Measurements from ENCODE around the gene CTAGE1.

Gene CTAGE1

DNA sequence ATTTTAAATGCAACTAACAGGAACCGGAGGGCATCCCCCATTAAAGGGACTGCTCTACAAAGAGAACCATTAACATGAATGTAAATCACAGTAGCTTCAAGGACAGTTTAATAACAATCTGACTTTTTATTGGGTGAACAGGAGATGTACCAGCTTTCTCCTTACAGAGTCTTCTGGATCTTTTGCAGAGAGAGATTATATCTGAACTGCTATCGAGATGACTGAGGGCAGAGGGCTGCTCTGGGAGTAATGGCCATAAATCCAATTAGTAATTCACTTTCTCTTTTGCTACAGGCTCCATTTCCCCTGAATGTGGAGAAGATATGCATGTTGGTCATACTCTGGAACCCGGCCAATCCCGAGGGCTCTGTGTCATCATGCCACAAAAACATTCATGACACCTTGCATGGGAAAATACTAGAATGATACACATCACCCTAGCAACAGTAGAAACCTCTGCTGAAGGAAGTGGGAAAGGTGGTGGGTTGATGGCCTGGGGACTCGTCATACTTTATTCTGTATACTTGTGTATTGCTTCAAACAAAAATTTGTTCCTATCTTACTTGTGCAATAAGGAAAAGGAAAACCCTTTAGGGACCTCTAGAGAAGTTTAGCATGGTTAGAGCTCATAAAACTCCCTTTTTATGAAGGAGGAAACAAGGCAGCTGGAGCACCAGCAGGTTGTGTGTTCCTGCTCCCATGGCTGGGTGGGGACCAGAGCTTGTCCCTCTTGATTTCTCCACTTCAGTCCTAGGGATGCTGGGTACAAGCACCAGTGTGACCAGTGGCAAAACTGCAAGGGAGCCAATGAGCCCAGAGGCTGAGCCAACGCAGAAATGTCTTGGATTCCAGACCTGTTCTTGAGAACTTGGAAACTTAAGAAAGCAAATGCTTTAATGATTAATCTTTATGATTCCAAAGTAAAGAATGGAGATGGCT is 26.0 kb downstream of the CTAGE1 start:
- no peaks in the 10 kb centered on the region for H3K27me3 ChIP-seq (ENCODE audit: control insufficient read depth, insufficient read depth, low read length)
- no peaks in the 10 kb centered on the region for H3K9me3 ChIP-seq (ENCODE audit: control insufficient read depth, low read length)
- H3K4me3 ChIP-seq (ENCODE audit: low read depth, low read length) = no peak overlapping the region
- no peaks in the 10 kb centered on the region for H3K4me1 ChIP-seq
- H3K36me3 ChIP-seq (ENCODE audit: control insufficient read depth, insufficient read depth, low read length) = no peaks in the 10 kb centered on the region
- TF ChIP-seq, protein P1, sequence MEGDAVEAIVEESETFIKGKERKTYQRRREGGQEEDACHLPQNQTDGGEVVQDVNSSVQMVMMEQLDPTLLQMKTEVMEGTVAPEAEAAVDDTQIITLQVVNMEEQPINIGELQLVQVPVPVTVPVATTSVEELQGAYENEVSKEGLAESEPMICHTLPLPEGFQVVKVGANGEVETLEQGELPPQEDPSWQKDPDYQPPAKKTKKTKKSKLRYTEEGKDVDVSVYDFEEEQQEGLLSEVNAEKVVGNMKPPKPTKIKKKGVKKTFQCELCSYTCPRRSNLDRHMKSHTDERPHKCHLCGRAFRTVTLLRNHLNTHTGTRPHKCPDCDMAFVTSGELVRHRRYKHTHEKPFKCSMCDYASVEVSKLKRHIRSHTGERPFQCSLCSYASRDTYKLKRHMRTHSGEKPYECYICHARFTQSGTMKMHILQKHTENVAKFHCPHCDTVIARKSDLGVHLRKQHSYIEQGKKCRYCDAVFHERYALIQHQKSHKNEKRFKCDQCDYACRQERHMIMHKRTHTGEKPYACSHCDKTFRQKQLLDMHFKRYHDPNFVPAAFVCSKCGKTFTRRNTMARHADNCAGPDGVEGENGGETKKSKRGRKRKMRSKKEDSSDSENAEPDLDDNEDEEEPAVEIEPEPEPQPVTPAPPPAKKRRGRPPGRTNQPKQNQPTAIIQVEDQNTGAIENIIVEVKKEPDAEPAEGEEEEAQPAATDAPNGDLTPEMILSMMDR (IDR thresholded peaks at IDR 0.05) = no peak
- no peak overlapping the region for H3K27ac ChIP-seq
- H2AFZ ChIP-seq = no peak overlapping the region
- no peaks in the 10 kb centered on the region for H3K79me2 ChIP-seq
- H3K9ac ChIP-seq = no peak overlapping the region
- H3K4me2 ChIP-seq (ENCODE audit: low read length) = no peak overlapping the region

DNA sequence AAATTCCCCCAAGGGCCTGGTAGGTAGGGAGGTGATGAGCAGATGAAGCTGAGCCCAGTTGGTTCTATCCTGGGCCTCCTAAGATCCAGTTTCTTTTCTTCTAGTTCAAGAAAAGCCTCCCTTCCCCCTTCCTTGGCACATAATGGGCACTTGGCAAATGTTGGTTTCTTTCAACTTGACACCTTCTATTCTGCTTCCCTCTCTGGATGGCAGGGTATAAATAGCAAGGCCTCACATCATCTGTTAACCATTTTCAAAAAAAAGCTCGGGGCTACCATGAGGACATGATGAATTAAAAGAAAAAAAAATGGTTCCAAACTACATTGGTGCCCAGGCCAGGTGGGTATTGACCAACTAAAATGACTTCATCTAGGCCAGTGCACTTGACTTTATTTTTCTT is 29.9 kb downstream of the CTAGE1 start:
- no peaks in the 10 kb centered on the region for H3K79me2 ChIP-seq
- no peak overlapping the region for H2AFZ ChIP-seq

DNA sequence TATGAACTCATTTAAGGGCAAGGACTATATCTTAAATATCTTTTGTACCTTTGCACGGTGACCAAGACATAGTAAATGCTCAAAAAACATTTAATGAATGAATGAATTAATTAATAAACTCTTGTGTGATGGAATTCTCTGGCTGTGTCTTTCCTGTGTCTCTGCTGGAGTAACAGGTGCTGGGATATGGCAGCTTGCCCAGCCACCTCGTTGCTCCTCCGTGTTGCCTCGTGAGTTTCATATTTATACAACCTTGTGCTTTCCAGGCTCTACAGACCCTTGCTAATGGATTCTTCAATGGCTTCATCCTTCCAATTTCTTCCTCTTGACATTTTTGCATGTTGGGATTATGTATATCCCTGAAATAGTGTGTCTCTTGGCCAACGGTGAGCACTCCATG is 30.4 kb downstream of the CTAGE1 start:
- Histone ChIP-seq H3K27me3 (ENCODE audit: control insufficient read depth, insufficient read depth, low read length) (no peaks in the 10 kb centered on the region), H3K4me2 (ENCODE audit: low read length) (no peak overlapping the region), H3K4me3 (ENCODE audit: low read depth, low read length) (no peak overlapping the region), H3K9me3 (ENCODE audit: control insufficient read depth, low read length) (no peaks in the 10 kb centered on the region), H3K79me2 (no peaks in the 10 kb centered on the region), H3K4me1 (no peaks in the 10 kb centered on the region), H3K27ac (no peak overlapping the region), H3K36me3 (ENCODE audit: control insufficient read depth, insufficient read depth, low read length) (no peaks in the 10 kb centered on the region), H2AFZ (no peak overlapping the region), H3K9ac (no peak overlapping the region)
- TF ChIP-seq, protein P1 (IDR thresholded peaks at IDR 0.05) = no peak

More for the DNA sequence above, 29.9 kb downstream of the CTAGE1 start:
- H3K27ac ChIP-seq = no peak overlapping the region
- H3K4me1 ChIP-seq = no peaks in the 10 kb centered on the region
- H3K9ac ChIP-seq = no peak overlapping the region
- no peak overlapping the region for H3K4me3 ChIP-seq (ENCODE audit: low read depth, low read length)
- no peaks in the 10 kb centered on the region for H3K9me3 ChIP-seq (ENCODE audit: control insufficient read depth, low read length)
- H3K27me3 ChIP-seq (ENCODE audit: control insufficient read depth, insufficient read depth, low read length) = no peaks in the 10 kb centered on the region
- TF ChIP-seq, protein P1 (IDR thresholded peaks at IDR 0.05) = no peak
- no peaks in the 10 kb centered on the region for H3K36me3 ChIP-seq (ENCODE audit: control insufficient read depth, insufficient read depth, low read length)
- H3K4me2 ChIP-seq (ENCODE audit: low read length) = no peak overlapping the region

DNA sequence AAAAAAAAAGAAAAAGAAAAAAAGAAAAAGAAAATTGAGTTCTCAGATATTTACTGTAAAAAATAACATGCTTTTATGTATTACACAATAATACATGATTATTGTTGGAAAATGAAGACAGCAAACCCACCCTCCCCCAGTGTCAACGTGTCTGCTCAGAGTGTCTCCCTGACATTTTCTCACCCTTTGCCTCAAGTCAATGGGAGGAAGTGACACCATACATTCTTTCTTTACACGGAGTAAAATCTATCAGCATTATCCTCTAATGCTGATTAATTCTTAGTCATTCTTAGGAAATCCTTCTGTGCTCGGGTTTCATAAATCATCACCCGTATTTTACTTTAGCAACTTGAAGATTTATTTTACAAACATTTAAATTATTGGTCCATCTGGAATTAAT is 32.0 kb downstream of the CTAGE1 start:
- H3K9me3 ChIP-seq (ENCODE audit: control insufficient read depth, low read length) = no peaks in the 10 kb centered on the region
- H3K9ac ChIP-seq = no peak overlapping the region
- no peak overlapping the region for H3K4me2 ChIP-seq (ENCODE audit: low read length)
- H3K79me2 ChIP-seq = no peaks in the 10 kb centered on the region
- no peaks in the 10 kb centered on the region for H3K4me1 ChIP-seq
- TF ChIP-seq, protein P1 (IDR thresholded peaks at IDR 0.05) = no peak
- H3K27me3 ChIP-seq (ENCODE audit: control insufficient read depth, insufficient read depth, low read length) = no peaks in the 10 kb centered on the region
- H3K36me3 ChIP-seq (ENCODE audit: control insufficient read depth, insufficient read depth, low read length) = no peaks in the 10 kb centered on the region
- H3K27ac ChIP-seq = no peak overlapping the region
- H3K4me3 ChIP-seq (ENCODE audit: low read depth, low read length) = no peak overlapping the region
- no peak overlapping the region for H2AFZ ChIP-seq

All from parathyroid adenoma (tissue), 2 donors.